Activated CD8-positive, alpha-beta T cell treated with anti-CD3 and anti-CD28 coated beads for 36 hours (primary cell): ENCODE results near the gene CYRIA. TPM values are rescaled to one million over a fixed set of nuclear protein-coding genes. Genes with fewer than 3 reads are reported as not detected.

Experiments
- ATAC-seq: fragments of 200-7000 bp; cut with Tn5 transposase; one replicate; pipeline ENCODE4 v1.10.0; 2021; ENCODE audit warnings: mild to moderate bottlenecking, moderate library complexity
- CTCF ChIA-PET: fragments of 350-600 bp; sonication (Branson Sonifier 250); formaldehyde crosslinking; loops from one replicate; lab custom pipeline; 2021; ENCODE audit warnings: antibody characterized with exemption; lab: Charles Lee
- POLR2A ChIA-PET: fragments of 350-600 bp; sonication (Branson Sonifier 250); formaldehyde crosslinking; loops from one replicate; lab custom pipeline; 2021; ENCODE audit warnings: antibody characterized with exemption; lab: Charles Lee
- DNase-seq: peaks from one replicate; pipeline ENCODE4 v3.0.0-alpha.2; 2020
- H3K27ac Mint-ChIP-seq: one replicate; pipeline ENCODE4 v1.8.0; 2021; ENCODE audit warnings: mild to moderate bottlenecking, mixed read lengths
- H3K27me3 Mint-ChIP-seq: one replicate; pipeline ENCODE4 v1.8.0; 2021; ENCODE audit warnings: mixed read lengths
- H3K36me3 Mint-ChIP-seq: one replicate; pipeline ENCODE4 v1.8.0; 2021; ENCODE audit warnings: low read depth, mixed read lengths
- H3K4me1 Mint-ChIP-seq: one replicate; pipeline ENCODE4 v1.8.0; 2021; ENCODE audit warnings: low read depth, mixed read lengths
- H3K4me3 Mint-ChIP-seq: one replicate; pipeline ENCODE4 v1.8.0; 2021; ENCODE audit warnings: mild to moderate bottlenecking, moderate library complexity, mixed read lengths
- H3K9me3 Mint-ChIP-seq: one replicate; pipeline ENCODE4 v1.8.0; 2021; ENCODE audit warnings: mixed read lengths
- intact Hi-C: fragments of 100-400 bp; cut with micrococcal nuclease; formaldehyde crosslinking; loops from one replicate; pipeline ENCODE4 v1.10.0; 2022
- total RNA-seq, 2 experiments: library from RNA; stranded (reverse); gene quantifications; one replicate each; pipeline ENCODE4 v1.2.3, GENCODE V29; 2021
- TF ChIP-seq, protein P1 (sequence below): fragments of 200-600 bp; IDR thresholded peaks from one replicate; pipeline ENCODE4 v1.8.0; 2022; ENCODE audit warnings: antibody characterized with exemption, mild to moderate bottlenecking

Gene CYRIA
- total RNA-seq, 2 experiments from 2014 or later: 0.70 to 0.72 TPM

- DNase-seq (no peak), ATAC-seq (no peak)
- TF ChIP-seq, protein P1, sequence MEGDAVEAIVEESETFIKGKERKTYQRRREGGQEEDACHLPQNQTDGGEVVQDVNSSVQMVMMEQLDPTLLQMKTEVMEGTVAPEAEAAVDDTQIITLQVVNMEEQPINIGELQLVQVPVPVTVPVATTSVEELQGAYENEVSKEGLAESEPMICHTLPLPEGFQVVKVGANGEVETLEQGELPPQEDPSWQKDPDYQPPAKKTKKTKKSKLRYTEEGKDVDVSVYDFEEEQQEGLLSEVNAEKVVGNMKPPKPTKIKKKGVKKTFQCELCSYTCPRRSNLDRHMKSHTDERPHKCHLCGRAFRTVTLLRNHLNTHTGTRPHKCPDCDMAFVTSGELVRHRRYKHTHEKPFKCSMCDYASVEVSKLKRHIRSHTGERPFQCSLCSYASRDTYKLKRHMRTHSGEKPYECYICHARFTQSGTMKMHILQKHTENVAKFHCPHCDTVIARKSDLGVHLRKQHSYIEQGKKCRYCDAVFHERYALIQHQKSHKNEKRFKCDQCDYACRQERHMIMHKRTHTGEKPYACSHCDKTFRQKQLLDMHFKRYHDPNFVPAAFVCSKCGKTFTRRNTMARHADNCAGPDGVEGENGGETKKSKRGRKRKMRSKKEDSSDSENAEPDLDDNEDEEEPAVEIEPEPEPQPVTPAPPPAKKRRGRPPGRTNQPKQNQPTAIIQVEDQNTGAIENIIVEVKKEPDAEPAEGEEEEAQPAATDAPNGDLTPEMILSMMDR: no peak
- H3K36me3 Mint-ChIP-seq: no peaks in the 10 kb centered on the region
- ChIA-PET CTCF (interaction anchor here (0.8 to 1.4 kb wide), 2 partner anchors 15 to 22 kb away, joined by 3 read pairs; no protein-coding TSS in a partner anchor), POLR2A (no interaction called here)
- intact Hi-C loops: no loop called here
- H3K27me3 Mint-ChIP-seq: no peaks in the 10 kb centered on the region
- no peak overlapping the region for H3K4me3 Mint-ChIP-seq
- no peak overlapping the region for H3K27ac Mint-ChIP-seq
- H3K4me1 Mint-ChIP-seq: peaks cover 15% of the 10 kb centered on the region
- H3K9me3 Mint-ChIP-seq: no peaks in the 10 kb centered on the region
Observed at GRCh38 chr2:16639431-16639830, 26.2 kb downstream of the CYRIA start.

DNA sequence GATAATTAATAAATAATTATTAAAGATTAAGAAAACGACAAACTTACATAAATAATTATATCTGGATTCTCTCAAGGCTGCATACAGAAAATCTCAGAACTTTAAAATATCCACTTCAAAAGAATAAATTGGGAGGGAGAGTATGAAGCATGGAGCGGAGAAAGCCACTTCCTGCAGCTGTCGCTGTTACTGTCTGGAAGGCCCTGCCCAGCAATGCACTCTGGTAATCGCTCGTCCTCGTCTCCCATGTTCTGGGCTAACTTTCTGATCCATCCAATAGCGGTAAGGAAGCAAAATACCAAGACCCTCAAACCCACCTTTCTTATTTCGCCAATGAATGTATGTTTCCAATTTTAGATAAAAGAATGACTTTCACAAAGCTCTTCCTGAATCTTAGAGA lies 26.7 kb downstream of the CYRIA start:
- H3K4me3 Mint-ChIP-seq: no peak overlapping the region
- intact Hi-C loops: no loop called here
- DNase-seq (no peak), ATAC-seq (no peak)
- ChIA-PET CTCF (interaction anchor here (0.8 to 1.4 kb wide), 2 partner anchors 16 to 22 kb away, joined by 3 read pairs; no protein-coding TSS in a partner anchor), POLR2A (no interaction called here)
- no peaks in the 10 kb centered on the region for H3K9me3 Mint-ChIP-seq
- H3K27me3 Mint-ChIP-seq: no peaks in the 10 kb centered on the region
- no peak overlapping the region for H3K27ac Mint-ChIP-seq
- peaks cover 15% of the 10 kb centered on the region for H3K4me1 Mint-ChIP-seq
- TF ChIP-seq, protein P1: no peak
- no peaks in the 10 kb centered on the region for H3K36me3 Mint-ChIP-seq

GRCh38 chr2:16637304-16637703 lies 28.3 kb downstream of the CYRIA start:
- H3K4me1 Mint-ChIP-seq: peaks cover 15% of the 10 kb centered on the region
- ATAC-seq: no peak
- intact Hi-C loops: no loop called here
- POLR2A ChIA-PET: no interaction called here
- H3K36me3 Mint-ChIP-seq: no peaks in the 10 kb centered on the region
- TF ChIP-seq, protein P1: no peak
- no peaks in the 10 kb centered on the region for H3K9me3 Mint-ChIP-seq
- H3K27ac Mint-ChIP-seq: no peak overlapping the region
- H3K4me3 Mint-ChIP-seq: no peak overlapping the region
- DNase-seq: no peak
- CTCF ChIA-PET: no interaction called here
- H3K27me3 Mint-ChIP-seq: peaks cover 3% of the 10 kb centered on the region

GRCh38 chr2:16635791-16636699 lies 29.6 kb downstream of the CYRIA start:
- ChIA-PET CTCF (interaction anchor here (0.7 kb wide), 1 partner anchor 14 kb away, joined by 3 read pairs; no protein-coding TSS in a partner anchor), POLR2A (no interaction called here)
- TF ChIP-seq, protein P1: no peak
- Mint-ChIP-seq H3K9me3 (no peaks in the 10 kb centered on the region), H3K27me3 (peaks cover 3% of the 10 kb centered on the region), H3K4me3 (no peak overlapping the region), H3K4me1 (peaks cover 15% of the 10 kb centered on the region), H3K36me3 (no peaks in the 10 kb centered on the region), H3K27ac (no peak overlapping the region)
- ATAC-seq: peak; percentile 51
- DNase-seq: no peak
- intact Hi-C loops: no loop called here
